IMR-90 (cell line): ENCODE measurements around the gene DENND1B. TPM values are rescaled to one million over a fixed set of nuclear protein-coding genes. Genes with fewer than 3 reads are reported as not detected.
"Not testable (repeated sequence)": the region's sequence is repeated elsewhere in the genome, so short reads cannot be mapped to it uniquely, and the experiment has no call there.

Source experiments
- ATAC-seq: fragments of 200-7000 bp; cut with Tn5 transposase; 2 replicates; pipeline ENCODE4 v1.9.1; 2020; ENCODE audit warnings: low read depth, mild to moderate bottlenecking, moderate library complexity
- BruUV-seq: library from RNA; stranded (reverse); fragments of 400-500 nt; replicated peaks from 2 replicates; lab custom pipeline; 2021; lab: Mats Ljungman, UMichigan
- CTCF ChIA-PET: fragments of 300-600 bp; formaldehyde crosslinking; extraction: SDS; loops from one replicate; lab custom pipeline; 2021; ENCODE audit warnings: antibody characterized with exemption; lab: Yijun Ruan, JAX
- POLR2A ChIA-PET: fragments of 300-600 bp; sonication (Branson Sonifier 250); formaldehyde crosslinking; loops from one replicate; lab custom pipeline; 2022; ENCODE audit warnings: antibody characterized with exemption; ENCODE audit not compliant: unreplicated experiment; lab: Charles Lee
- DNase-seq: peaks from one replicate; pipeline ENCODE4 v3.0.0; 2013
- H2AFZ ChIP-seq: replicated peaks from 2 replicates; pipeline ENCODE3; 2013; ENCODE audit warnings: low read length, mild to moderate bottlenecking; ENCODE audit not compliant: poor library complexity
- H2AK5ac ChIP-seq: 2 replicates; pipeline ENCODE4 v1.6.1; 2013; ENCODE audit warnings: low read depth, low read length, inconsistent platforms
- H2AK9ac ChIP-seq: replicated peaks from 2 replicates; pipeline ENCODE3; 2013; ENCODE audit warnings: mild to moderate bottlenecking, low read depth, low read length, moderate library complexity; ENCODE audit not compliant: poor library complexity
- H2BK120ac ChIP-seq: 2 replicates; pipeline ENCODE4 v1.6.1; 2013; ENCODE audit warnings: low read depth, low read length, inconsistent platforms
- H2BK15ac ChIP-seq: 3 replicates; pipeline ENCODE4 v1.6.1; 2013; ENCODE audit warnings: low read depth, low read length, inconsistent platforms
- H2BK20ac ChIP-seq: 2 replicates; pipeline ENCODE4 v1.6.1; 2013; ENCODE audit warnings: low read depth, mild to moderate bottlenecking, inconsistent platforms, low read length, moderate library complexity
- H2BK5ac ChIP-seq: 2 replicates; pipeline ENCODE4 v1.6.1; 2013; ENCODE audit warnings: mild to moderate bottlenecking, low read depth, low read length, inconsistent platforms; ENCODE audit not compliant: poor library complexity, severe bottlenecking
- H3K14ac ChIP-seq: replicated peaks from 2 replicates; pipeline ENCODE4 v1.6.1; 2013; ENCODE audit warnings: low read depth, low read length, inconsistent platforms
- H3K18ac ChIP-seq: 2 replicates; pipeline ENCODE4 v1.6.1; 2013; ENCODE audit warnings: low read depth, low read length, control low read depth
- H3K23ac ChIP-seq: 2 replicates; pipeline ENCODE4 v1.6.1; 2013; ENCODE audit warnings: low read depth, low read length, inconsistent platforms
- H3K27ac ChIP-seq: 2 replicates; pipeline ENCODE4 v1.5.1; 2013; ENCODE audit warnings: mild to moderate bottlenecking, control low read depth, low read length; ENCODE audit not compliant: insufficient read depth
- H3K27me3 ChIP-seq: 2 replicates; pipeline ENCODE4 v1.6.1; 2013; ENCODE audit warnings: low read length; ENCODE audit not compliant: control insufficient read depth, insufficient read depth
- H3K36me3 ChIP-seq: 2 replicates; pipeline ENCODE4 v1.6.1; 2013; ENCODE audit warnings: low read length, mixed read lengths; ENCODE audit not compliant: control insufficient read depth, insufficient read depth
- H3K4ac ChIP-seq: 2 replicates; pipeline ENCODE4 v1.6.1; 2013; ENCODE audit warnings: low read depth, low read length, inconsistent platforms
- H3K4me1 ChIP-seq: 2 replicates; pipeline ENCODE4 v1.6.1; 2013; ENCODE audit warnings: low read length, mixed read lengths; ENCODE audit not compliant: control insufficient read depth, insufficient read depth
- H3K4me2 ChIP-seq: 2 replicates; pipeline ENCODE4 v1.6.1; 2013; ENCODE audit warnings: low read depth, mild to moderate bottlenecking, control low read depth, low read length, moderate library complexity
- H3K4me3 ChIP-seq: 2 replicates; pipeline ENCODE4 v1.5.1; 2013; ENCODE audit warnings: low read depth, mild to moderate bottlenecking, control low read depth, low read length, moderate library complexity; ENCODE audit not compliant: insufficient read depth
- H3K56ac ChIP-seq: 2 replicates; pipeline ENCODE4 v1.6.1; 2013; ENCODE audit warnings: low read length, inconsistent platforms; ENCODE audit not compliant: insufficient read depth; ENCODE audit errors: extremely low read depth
- H3K79me1 ChIP-seq, 2 experiments: 2 replicates each; pipeline ENCODE4 v1.6.1; 2013; ENCODE audit warnings: low read length in 2 of 2, inconsistent platforms in 1 of 2, low read depth in 1 of 2
- H3K9ac ChIP-seq: 2 replicates; pipeline ENCODE4 v1.6.1; 2013; ENCODE audit warnings: low read depth, low read length, control low read depth
- H3K9me1 ChIP-seq: 2 replicates; pipeline ENCODE4 v1.6.1; 2013; ENCODE audit warnings: low read length, inconsistent platforms; ENCODE audit not compliant: insufficient read depth
- H3K9me3 ChIP-seq: 2 replicates; pipeline ENCODE4 v1.6.1; 2013; ENCODE audit warnings: low read length; ENCODE audit not compliant: control insufficient read depth, insufficient read depth
- H4K20me1 ChIP-seq: 2 replicates; pipeline ENCODE4 v1.6.1; 2013; ENCODE audit warnings: low read length, inconsistent platforms; ENCODE audit not compliant: insufficient read depth
- H4K5ac ChIP-seq: 2 replicates; pipeline ENCODE4 v1.6.1; 2013; ENCODE audit warnings: mild to moderate bottlenecking, low read depth, low read length, control low read depth
- H4K8ac ChIP-seq, 2 experiments: 2 replicates each; pipeline ENCODE4 v1.6.1; 2013; ENCODE audit warnings: low read depth in 2 of 2, low read length in 2 of 2, control low read depth in 1 of 2, inconsistent platforms in 1 of 2
- H4K91ac ChIP-seq: 2 replicates; pipeline ENCODE4 v1.6.1; 2013; ENCODE audit warnings: low read depth, low read length, inconsistent platforms; ENCODE audit not compliant: insufficient read depth
- WGBS, 2 experiments: methylation state at CpG; one replicate each; pipeline versions ENCODE4 v1.1.5 to v1.1.7; 2013; ENCODE audit warnings: missing lambda C conversion rate in 2 of 2; ENCODE audit not compliant: insufficient read length in 1 of 2; ENCODE audit errors: extremely low coverage in 2 of 2; 5-methylcytosine and 5-hydroxymethylcytosine counted together
- dilution Hi-C: fragments of 300-500 bp; cut with HindIII; formaldehyde crosslinking; loops from one replicate; pipeline ENCODE4 v1.14.3; 2018; ENCODE audit warnings: low sequenced_read_pairs; ENCODE audit not compliant: unreplicated experiment
- in situ Hi-C: fragments of 300-500 bp; cut with MboI; formaldehyde crosslinking; loops from 3 replicates; pipeline ENCODE4 v1.14.3; 2019; ENCODE audit warnings: low sequenced_read_pairs, inconsistent platforms, mixed read lengths
- intact Hi-C: fragments of 100-400 bp; cut with micrococcal nuclease; formaldehyde crosslinking; loops from 2 replicates; pipeline ENCODE4 v1.10.0; 2022
- polyA plus RNA-seq, 3 experiments: library from polyadenylated mRNA; depleted of rRNA; stranded (reverse); fragments of >200 nt; gene quantifications; 2 replicates each; pipeline ENCODE4 v1.2.3, GENCODE V29; 2012; ENCODE audit warnings: low replicate concordance in 1 of 3
- total RNA-seq: library from RNA; depleted of rRNA; stranded (reverse); fragments of >200 nt; gene quantifications from 2 replicates; pipeline ENCODE4 v1.2.3, GENCODE V29; 2012

Gene DENND1B
- total and polyA plus RNA-seq, 2 of the 4 experiments (the other 2 are of a cell fraction): 4.0 to 24.2 TPM

DNA sequence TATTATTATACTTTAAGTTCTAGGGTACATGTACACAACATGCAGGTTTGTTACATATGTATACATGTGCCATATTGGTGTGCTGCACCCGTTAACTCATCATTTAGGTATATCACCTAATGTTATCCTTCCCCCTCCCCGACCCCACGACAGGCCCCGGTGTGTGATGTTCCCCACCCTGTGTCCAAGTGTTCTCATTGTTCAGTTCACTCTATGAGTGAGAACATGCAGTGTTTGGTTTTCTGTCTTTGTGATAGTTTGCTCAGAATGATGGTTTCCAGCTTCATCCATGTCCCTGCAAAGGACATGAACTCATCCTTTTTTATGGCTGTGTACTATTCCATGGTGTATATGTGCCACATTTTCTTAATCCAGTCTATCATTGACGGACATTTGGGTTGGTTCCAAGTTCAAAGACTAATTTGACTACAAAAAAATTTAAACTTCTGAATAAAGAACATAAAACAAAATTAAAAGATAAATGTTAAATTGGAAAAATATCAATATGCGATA, 22.6 kb downstream of the DENND1B start:
- WGBS, 2 experiments: no CpG with 5 or more reads among the region's 6 CpGs
- dilution Hi-C loops, H3K18ac ChIP-seq, H3K27me3 ChIP-seq, H2BK20ac ChIP-seq, H3K4me1 ChIP-seq, H3K9ac ChIP-seq, H2AK5ac ChIP-seq, H3K9me1 ChIP-seq, H3K4me2 ChIP-seq, H3K4ac ChIP-seq, POLR2A ChIA-PET, H4K20me1 ChIP-seq, in situ Hi-C loops, H3K36me3 ChIP-seq, H3K56ac ChIP-seq, H2AFZ ChIP-seq, H3K14ac ChIP-seq, H3K27ac ChIP-seq, H4K8ac ChIP-seq, H2BK15ac ChIP-seq, CTCF ChIA-PET, BruUV-seq, H3K4me3 ChIP-seq, H3K9me3 ChIP-seq, H2BK5ac ChIP-seq, H3K23ac ChIP-seq, DNase-seq, H4K91ac ChIP-seq, H2BK120ac ChIP-seq, intact Hi-C loops, ATAC-seq, H2AK9ac ChIP-seq, H4K5ac ChIP-seq: not testable (repeated sequence)
- H3K79me1 ChIP-seq: peaks cover 4 to 28% of the 10 kb centered on the region in 2 experiments; a peak in 3 of 4 replicates
